ENCODE results near the gene GRIN1. TPM values are rescaled to one million over a fixed set of nuclear protein-coding genes. Genes with fewer than 3 reads are reported as not detected.

GRIN1 gene
- total and polyA plus RNA-seq, 2 experiments from 2014 or later = not detected

GRCh38 chr9:137191691-137192447 lies 52.9 kb downstream of the GRIN1 start:
- Histone ChIP-seq H2AFZ (no peak overlapping the region), H3K27me3 (no peaks in the 10 kb centered on the region), H4K20me1 (ENCODE audit: insufficient read depth, poor library complexity, severe bottlenecking) (peaks cover 59% of the 10 kb centered on the region), H3K79me2 (peaks cover 88% of the 10 kb centered on the region), H3K4me3 (no peak overlapping the region), H3K27ac (no peak overlapping the region), H3K4me1 (ENCODE audit: insufficient read depth) (peaks cover 41% of the 10 kb centered on the region), H3K9me2 (replicated peaks; ENCODE audit: insufficient read depth) (no peaks in the 10 kb centered on the region), H3K4me2 (no peak overlapping the region), H3K36me3 (replicated peaks; ENCODE audit: insufficient read depth, low read depth) (no peaks in the 10 kb centered on the region), H3K9me3 (ENCODE audit: low read depth) (no peaks in the 10 kb centered on the region)
- no peak for DNase-seq (ENCODE audit: low spot score)
- TF ChIP-seq EZH2phosphoT487 (IDR thresholded peaks at IDR 0.05; ENCODE audit: low read depth, severe bottlenecking, unreplicated experiment) = no peak
- no peak for TF ChIP-seq CTCF (IDR thresholded peaks at IDR 0.05; ENCODE audit: poor library complexity)
- TF ChIP-seq EZH2 (IDR thresholded peaks at IDR 0.05; ENCODE audit: borderline replicate concordance) = no peak
- WGBS (ENCODE audit: low lambda C conversion rate, missing lambda C conversion rate) = 92% methylated on average over 20 of the region's 22 CpGs

DNA sequence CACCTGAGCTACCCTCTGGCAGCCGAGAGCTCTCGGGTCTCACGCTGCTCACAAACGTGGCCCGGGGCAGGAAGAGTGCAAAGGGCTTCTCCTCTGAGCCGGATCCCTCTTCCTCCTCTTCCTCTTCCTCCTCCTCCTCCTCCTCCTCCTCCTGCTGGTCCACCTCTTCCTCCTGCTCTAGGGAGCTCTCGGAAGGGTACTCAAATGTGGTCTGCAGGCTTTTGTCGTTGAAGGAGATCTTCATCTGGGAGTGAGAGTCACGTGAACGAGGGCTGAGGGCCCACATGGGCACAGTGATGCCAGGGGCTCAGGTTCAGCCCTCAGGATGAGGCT lies 53.5 kb downstream of the GRIN1 start:
- no peak for DNase-seq (ENCODE audit: low spot score)
- Histone ChIP-seq H3K27me3 (no peaks in the 10 kb centered on the region), H3K79me2 (peaks cover 88% of the 10 kb centered on the region), H3K9me2 (replicated peaks; ENCODE audit: insufficient read depth) (no peaks in the 10 kb centered on the region), H2AFZ (no peak overlapping the region), H3K9me3 (ENCODE audit: low read depth) (no peaks in the 10 kb centered on the region), H3K4me3 (no peak overlapping the region), H3K4me1 (ENCODE audit: insufficient read depth) (peaks cover 37% of the 10 kb centered on the region), H3K36me3 (replicated peaks; ENCODE audit: insufficient read depth, low read depth) (no peaks in the 10 kb centered on the region), H4K20me1 (ENCODE audit: insufficient read depth, poor library complexity, severe bottlenecking) (peaks cover 60% of the 10 kb centered on the region), H3K27ac (no peak overlapping the region), H3K4me2 (no peak overlapping the region)
- TF ChIP-seq CTCF (IDR thresholded peaks at IDR 0.05; ENCODE audit: poor library complexity) (no peak), EZH2phosphoT487 (IDR thresholded peaks at IDR 0.05; ENCODE audit: low read depth, severe bottlenecking, unreplicated experiment) (no peak), EZH2 (IDR thresholded peaks at IDR 0.05; ENCODE audit: borderline replicate concordance) (no peak)
- 92% methylated on average over 9 of the region's 10 CpGs for WGBS (ENCODE audit: low lambda C conversion rate, missing lambda C conversion rate)

DNA sequence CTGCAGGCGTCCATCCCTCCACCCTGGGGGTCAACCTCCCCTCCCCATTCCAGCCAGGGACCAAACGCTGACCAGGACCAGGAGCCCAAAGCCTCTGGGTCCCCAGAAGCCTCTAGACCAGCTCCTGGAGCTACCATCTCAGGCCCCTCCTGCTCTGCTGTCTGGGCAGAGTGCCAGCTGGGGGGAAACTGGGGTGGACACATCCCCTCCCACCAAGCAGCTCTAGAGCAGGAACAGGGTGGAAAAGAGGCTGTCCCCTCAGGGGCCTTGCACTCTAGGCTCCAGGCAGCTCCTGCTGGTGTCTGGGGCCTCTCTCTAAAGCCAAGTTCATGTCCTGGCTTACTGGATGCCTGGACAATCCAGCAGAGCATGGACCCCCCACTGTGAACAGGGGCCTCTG lies 53.9 kb downstream of the GRIN1 start:
- Histone ChIP-seq H3K4me1 (ENCODE audit: insufficient read depth) (peaks cover 38% of the 10 kb centered on the region), H3K9me3 (ENCODE audit: low read depth) (no peaks in the 10 kb centered on the region), H3K9me2 (replicated peaks; ENCODE audit: insufficient read depth) (no peaks in the 10 kb centered on the region), H3K36me3 (replicated peaks; ENCODE audit: insufficient read depth, low read depth) (no peaks in the 10 kb centered on the region), H3K27ac (no peak overlapping the region), H3K27me3 (no peaks in the 10 kb centered on the region), H4K20me1 (ENCODE audit: insufficient read depth, poor library complexity, severe bottlenecking) (peaks cover 61% of the 10 kb centered on the region), H2AFZ (no peak overlapping the region), H3K4me2 (no peak overlapping the region), H3K79me2 (peaks cover 88% of the 10 kb centered on the region), H3K4me3 (no peak overlapping the region)
- TF ChIP-seq EZH2phosphoT487 (IDR thresholded peaks at IDR 0.05; ENCODE audit: low read depth, severe bottlenecking, unreplicated experiment) (no peak), CTCF (IDR thresholded peaks at IDR 0.05; ENCODE audit: poor library complexity) (no peak), EZH2 (IDR thresholded peaks at IDR 0.05; ENCODE audit: borderline replicate concordance) (no peak)
- 94% methylated on average over 2 of the region's 2 CpGs for WGBS (ENCODE audit: low lambda C conversion rate, missing lambda C conversion rate)
- DNase-seq (ENCODE audit: low spot score) = no peak

Measured in hepatocyte (in vitro differentiated cells).